ENCODE measurements around the gene RNF41. TPM values are rescaled to one million over a fixed set of nuclear protein-coding genes. Genes with fewer than 3 reads are reported as not detected.
A peak's percentile ranks its signal among the peaks of the same experiment; 100 is the strongest.

RNF41 gene
- total and polyA plus RNA-seq, 4 donors, result 32.9 to 61.4 (median 45.1) TPM

- peaks cover 0 to 4% of the 10 kb centered on the region in 2 donors for H3K36me3 ChIP-seq (ENCODE audit: control insufficient read depth in 1 of 2, insufficient read depth in 2 of 2, low read length in 1 of 2)
- H3K27me3 ChIP-seq (ENCODE audit: control insufficient read depth in 1 of 2, insufficient read depth in 2 of 2, low read length in 1 of 2), result no peaks in the 10 kb centered on the region
- peak; percentile 10 for ATAC-seq (ENCODE audit: low FRiP score)
- no peak overlapping the region for H3K4me3 ChIP-seq (ENCODE audit: low read length in 2 of 2)
- H3K4me1 ChIP-seq (ENCODE audit: control insufficient read depth in 1 of 2, insufficient read depth in 2 of 2, low read length in 2 of 2), result no peaks in the 10 kb centered on the region
- DNase-seq, result no peak
- intact Hi-C loops (cut with DNase I), result no loop called here
- no peak overlapping the region for H3K27ac ChIP-seq (ENCODE audit: low read depth in 1 of 2, low read length in 2 of 2)
- H3K9me3 ChIP-seq (ENCODE audit: control insufficient read depth, low read length), result no peaks in the 10 kb centered on the region
- 50 to 58% methylated on average over 5 of the region's 5 CpGs for WGBS, 2 donors
These were observed 15.3 kb upstream of the RNF41 start for GRCh38 chr12:56236985-56237384.

GRCh38 chr12:56236091-56236490, 14.4 kb upstream of the RNF41 start:
- Histone ChIP-seq H3K36me3 (ENCODE audit: control insufficient read depth in 1 of 2, insufficient read depth in 2 of 2, low read length in 1 of 2) (peaks cover 0 to 2% of the 10 kb centered on the region in 2 donors), H3K9me3 (ENCODE audit: control insufficient read depth, low read length) (no peaks in the 10 kb centered on the region), H3K27ac (ENCODE audit: low read depth in 1 of 2, low read length in 2 of 2) (no peak overlapping the region), H3K27me3 (ENCODE audit: control insufficient read depth in 1 of 2, insufficient read depth in 2 of 2, low read length in 1 of 2) (no peaks in the 10 kb centered on the region), H3K4me1 (ENCODE audit: control insufficient read depth in 1 of 2, insufficient read depth in 2 of 2, low read length in 2 of 2) (no peaks in the 10 kb centered on the region), H3K4me3 (ENCODE audit: low read length in 2 of 2) (no peak overlapping the region)
- no peak for ATAC-seq (ENCODE audit: low FRiP score)
- intact Hi-C loops (cut with DNase I), result no loop called here
- WGBS, 2 donors, result 89 to 93% methylated on average over 6 of the region's 6 CpGs
- DNase-seq, result no peak

- Histone ChIP-seq H3K27ac (ENCODE audit: low read depth in 1 of 2, low read length in 2 of 2) (no peak overlapping the region), H3K4me1 (ENCODE audit: control insufficient read depth in 1 of 2, insufficient read depth in 2 of 2, low read length in 2 of 2) (no peaks in the 10 kb centered on the region), H3K36me3 (ENCODE audit: control insufficient read depth in 1 of 2, insufficient read depth in 2 of 2, low read length in 1 of 2) (peaks cover 0 to 1% of the 10 kb centered on the region in 2 donors), H3K9me3 (ENCODE audit: control insufficient read depth, low read length) (no peaks in the 10 kb centered on the region), H3K27me3 (ENCODE audit: control insufficient read depth in 1 of 2, insufficient read depth in 2 of 2, low read length in 1 of 2) (no peaks in the 10 kb centered on the region), H3K4me3 (ENCODE audit: low read length in 2 of 2) (no peak overlapping the region)
- 73 to 74% methylated on average over 16 of the region's 16 CpGs for WGBS, 2 donors
- no peak for DNase-seq
- ATAC-seq (ENCODE audit: low FRiP score), result no peak
- intact Hi-C loops (cut with DNase I), result no loop called here
These were observed 13.2 kb upstream of the RNF41 start for GRCh38 chr12:56234746-56235436.

GRCh38 chr12:56231184-56231582, 9.5 kb upstream of the RNF41 start:
- ATAC-seq (ENCODE audit: low FRiP score), result no peak
- no peak for DNase-seq
- H3K27ac ChIP-seq (ENCODE audit: low read depth in 1 of 2, low read length in 2 of 2), result no peak overlapping the region

GRCh38 chr12:56230432-56231183, 8.9 kb upstream of the RNF41 start:
- no peaks in the 10 kb centered on the region for H3K9me3 ChIP-seq (ENCODE audit: control insufficient read depth, low read length)
- no peaks in the 10 kb centered on the region for H3K36me3 ChIP-seq (ENCODE audit: control insufficient read depth in 1 of 2, insufficient read depth in 2 of 2, low read length in 1 of 2)
- WGBS, 2 donors, result 61 to 62% methylated on average over 8 of the region's 8 CpGs
- no peaks in the 10 kb centered on the region for H3K27me3 ChIP-seq (ENCODE audit: control insufficient read depth in 1 of 2, insufficient read depth in 2 of 2, low read length in 1 of 2)
- no peak overlapping the region for H3K4me3 ChIP-seq (ENCODE audit: low read length in 2 of 2)
- no peak for DNase-seq
- intact Hi-C loops (cut with DNase I), result no loop called here
- ATAC-seq (ENCODE audit: low FRiP score), result no peak
- no peak overlapping the region for H3K27ac ChIP-seq (ENCODE audit: low read depth in 1 of 2, low read length in 2 of 2)
- no peaks in the 10 kb centered on the region for H3K4me1 ChIP-seq (ENCODE audit: control insufficient read depth in 1 of 2, insufficient read depth in 2 of 2, low read length in 2 of 2)

More at GRCh38 chr12:56231184-56231582, 9.5 kb upstream of the RNF41 start:
- Histone ChIP-seq H3K36me3 (ENCODE audit: control insufficient read depth in 1 of 2, insufficient read depth in 2 of 2, low read length in 1 of 2) (no peaks in the 10 kb centered on the region), H3K9me3 (ENCODE audit: control insufficient read depth, low read length) (no peaks in the 10 kb centered on the region), H3K4me1 (ENCODE audit: control insufficient read depth in 1 of 2, insufficient read depth in 2 of 2, low read length in 2 of 2) (no peaks in the 10 kb centered on the region), H3K27me3 (ENCODE audit: control insufficient read depth in 1 of 2, insufficient read depth in 2 of 2, low read length in 1 of 2) (no peaks in the 10 kb centered on the region), H3K4me3 (ENCODE audit: low read length in 2 of 2) (no peak overlapping the region)
- 81 to 85% methylated on average over 11 of the region's 11 CpGs for WGBS, 2 donors
- intact Hi-C loops (cut with DNase I), result no loop called here

- no peak within 1 kb of the TSS for H3K4me3 ChIP-seq (ENCODE audit: low read length in 2 of 2)
- intact Hi-C loops (cut with DNase I), result loop anchor here in 1 of 2 donors (5.0 kb wide), 1 partner anchor 38 kb away; no protein-coding TSS in a partner anchor
- H3K27ac ChIP-seq (ENCODE audit: low read depth in 1 of 2, low read length in 2 of 2), result no peak within 1 kb of the TSS
- ATAC-seq (ENCODE audit: low FRiP score) (no peak), DNase-seq (no peak)
- no peaks in the 10 kb centered on the region for H3K9me3 ChIP-seq (ENCODE audit: control insufficient read depth, low read length)
- no peaks in the 10 kb centered on the region for H3K4me1 ChIP-seq (ENCODE audit: control insufficient read depth in 1 of 2, insufficient read depth in 2 of 2, low read length in 2 of 2)
- H3K36me3 ChIP-seq (ENCODE audit: control insufficient read depth in 1 of 2, insufficient read depth in 2 of 2, low read length in 1 of 2), result no peaks in the 10 kb centered on the region
- 72 to 82% methylated on average over 3 to 4 of the region's 4 CpGs for WGBS, 2 donors
- no peaks in the 10 kb centered on the region for H3K27me3 ChIP-seq (ENCODE audit: control insufficient read depth in 1 of 2, insufficient read depth in 2 of 2, low read length in 1 of 2)
These were observed 8.3 kb upstream of the RNF41 start, which contains the start of gene SLC39A5 for GRCh38 chr12:56229916-56230431. SLC39A5 (plus strand) TSS chr12:56230051; CDS start chr12:56231275, 1,224 bp downstream.

- WGBS, 2 donors, result 84 to 85% methylated on average over 7 of the region's 7 CpGs
- Histone ChIP-seq H3K27ac (ENCODE audit: low read depth in 1 of 2, low read length in 2 of 2) (no peak overlapping the region), H3K9me3 (ENCODE audit: control insufficient read depth, low read length) (no peaks in the 10 kb centered on the region), H3K4me1 (ENCODE audit: control insufficient read depth in 1 of 2, insufficient read depth in 2 of 2, low read length in 2 of 2) (no peaks in the 10 kb centered on the region), H3K36me3 (ENCODE audit: control insufficient read depth in 1 of 2, insufficient read depth in 2 of 2, low read length in 1 of 2) (no peaks in the 10 kb centered on the region), H3K4me3 (ENCODE audit: low read length in 2 of 2) (no peak overlapping the region), H3K27me3 (ENCODE audit: control insufficient read depth in 1 of 2, insufficient read depth in 2 of 2, low read length in 1 of 2) (no peaks in the 10 kb centered on the region)
- no peak for DNase-seq
- intact Hi-C loops (cut with DNase I), result loop anchor here in 1 of 2 donors (5.0 kb wide), 1 partner anchor 37 kb away; no protein-coding TSS in a partner anchor
- no peak for ATAC-seq (ENCODE audit: low FRiP score)
These were observed 7.4 kb upstream of the RNF41 start for GRCh38 chr12:56229082-56229481.

GRCh38 chr12:56224954-56225353, 3.2 kb upstream of the RNF41 start:
- H3K4me3 ChIP-seq (ENCODE audit: low read length in 2 of 2), result peak overlapping the region in 1 of 2 donors; percentile 50
- intact Hi-C loops (cut with DNase I), result loop anchor here (1.0 to 5.0 kb wide), 6 partner anchors 18 to 106 kb away; partner anchors contain the start of genes ANKRD52 (in 1 of the 2), CS (in 1 of the 2) and ZC3H10 (in 1 of the 2)
- no peaks in the 10 kb centered on the region for H3K27me3 ChIP-seq (ENCODE audit: control insufficient read depth in 1 of 2, insufficient read depth in 2 of 2, low read length in 1 of 2)
- WGBS, 2 donors, result 62 to 63% methylated on average over 11 of the region's 11 CpGs
- H3K4me1 ChIP-seq (ENCODE audit: control insufficient read depth in 1 of 2, insufficient read depth in 2 of 2, low read length in 2 of 2), result no peaks in the 10 kb centered on the region
- ATAC-seq (ENCODE audit: low FRiP score) (no peak), DNase-seq (no peak)
- H3K36me3 ChIP-seq (ENCODE audit: control insufficient read depth in 1 of 2, insufficient read depth in 2 of 2, low read length in 1 of 2), result no peaks in the 10 kb centered on the region
- H3K9me3 ChIP-seq (ENCODE audit: control insufficient read depth, low read length), result no peaks in the 10 kb centered on the region
- no peak overlapping the region for H3K27ac ChIP-seq (ENCODE audit: low read depth in 1 of 2, low read length in 2 of 2)
